GM21723 (cell line): ENCODE measurements around the gene RPTOR.
"Not testable (repeated sequence)": the region's sequence is repeated elsewhere in the genome, so short reads cannot be mapped to it uniquely, and the experiment has no call there.

ENCODE experiments used
- ATAC-seq: cut with Tn5 transposase; IDR thresholded peaks from one replicate; pipeline ENCODE4 v1.9.1; 2021; ENCODE audit warnings: mild to moderate bottlenecking, moderate library complexity; ENCODE audit not compliant: unreplicated experiment

Gene RPTOR

DNA sequence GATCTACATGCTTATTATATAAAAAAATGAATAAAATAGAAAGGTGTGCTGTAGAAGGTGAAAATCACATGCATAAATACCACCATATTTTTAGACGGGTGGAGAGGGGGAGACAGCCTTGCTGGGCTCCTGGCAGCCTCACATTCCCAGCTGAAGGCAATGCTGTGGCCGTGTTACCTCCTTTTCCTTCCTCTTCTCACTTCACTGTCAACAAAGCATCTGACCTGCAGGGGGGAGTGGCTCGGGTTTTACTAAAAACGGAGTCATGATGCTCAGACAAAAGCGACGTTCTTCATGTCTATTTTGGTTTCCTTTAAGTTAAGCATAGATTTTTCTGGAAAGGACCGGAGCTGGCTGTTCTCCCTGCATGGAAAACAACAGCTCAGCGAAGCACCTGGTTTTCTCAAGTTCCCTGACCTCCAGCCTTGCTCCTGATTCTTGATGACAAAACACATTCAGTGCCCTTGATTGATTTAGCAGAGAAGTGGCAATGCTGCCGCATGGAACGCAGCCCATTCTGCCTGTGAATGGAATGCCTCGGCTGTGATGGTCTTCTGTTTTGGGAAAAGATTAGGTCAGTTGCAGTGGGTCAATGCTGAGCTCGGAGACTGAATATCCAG lies 5.5 kb upstream of the RPTOR start:
- no peak for ATAC-seq

DNA sequence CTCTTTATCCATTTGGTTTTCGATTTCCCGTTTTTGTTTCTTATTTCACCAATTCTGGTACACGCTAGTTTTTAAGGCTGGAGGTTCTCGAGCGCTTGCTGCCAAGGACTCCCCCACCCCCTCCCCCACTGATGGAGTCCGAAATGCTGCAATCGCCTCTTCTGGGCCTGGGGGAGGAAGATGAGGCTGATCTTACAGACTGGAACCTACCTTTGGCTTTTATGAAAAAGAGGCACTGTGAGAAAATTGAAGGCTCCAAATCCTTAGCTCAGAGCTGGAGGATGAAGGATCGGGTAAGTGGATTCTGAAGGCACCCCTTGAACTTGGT lies 825 bp downstream of the RPTOR start:
- ATAC-seq = no peak

DNA sequence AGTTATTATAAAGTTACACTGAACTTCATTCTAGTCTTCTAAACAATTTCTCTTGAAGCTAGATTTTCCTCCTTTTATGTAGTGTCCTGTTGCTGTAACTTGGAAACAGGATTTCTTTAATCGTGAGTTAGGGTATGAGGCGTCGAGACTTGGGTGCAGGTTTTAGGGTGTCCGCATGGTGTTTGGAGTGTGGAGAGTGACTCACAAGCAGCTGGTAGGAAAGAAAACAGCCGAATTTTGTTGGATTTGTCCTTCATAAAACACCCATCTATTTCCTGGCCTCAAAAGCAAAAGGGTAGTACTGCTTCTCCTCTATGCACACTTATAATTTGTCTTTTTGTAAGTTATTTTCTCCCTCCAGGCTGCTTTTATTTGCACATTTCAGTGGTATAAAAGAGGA lies 1.6 kb downstream of the RPTOR start:
- no peak for ATAC-seq

DNA sequence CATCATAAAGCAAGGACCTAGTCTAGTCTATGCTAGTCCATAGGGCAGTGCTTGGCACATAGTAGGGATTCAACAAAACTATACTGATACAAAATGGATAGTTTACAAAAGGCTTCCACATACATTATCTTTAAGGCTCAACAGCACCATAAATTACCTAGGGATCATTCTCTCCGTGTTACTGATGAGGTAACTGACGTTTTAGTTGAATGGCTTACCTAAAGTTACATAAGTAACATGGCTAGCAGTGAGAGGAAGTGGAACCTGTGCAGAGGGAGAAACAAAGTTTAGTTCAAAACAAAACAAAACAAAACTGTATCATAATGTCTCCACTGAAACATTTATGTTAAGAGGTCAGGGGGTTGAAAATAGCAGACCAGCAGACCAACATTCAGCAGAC lies 7.9 kb downstream of the RPTOR start:
- ATAC-seq = no peak

DNA sequence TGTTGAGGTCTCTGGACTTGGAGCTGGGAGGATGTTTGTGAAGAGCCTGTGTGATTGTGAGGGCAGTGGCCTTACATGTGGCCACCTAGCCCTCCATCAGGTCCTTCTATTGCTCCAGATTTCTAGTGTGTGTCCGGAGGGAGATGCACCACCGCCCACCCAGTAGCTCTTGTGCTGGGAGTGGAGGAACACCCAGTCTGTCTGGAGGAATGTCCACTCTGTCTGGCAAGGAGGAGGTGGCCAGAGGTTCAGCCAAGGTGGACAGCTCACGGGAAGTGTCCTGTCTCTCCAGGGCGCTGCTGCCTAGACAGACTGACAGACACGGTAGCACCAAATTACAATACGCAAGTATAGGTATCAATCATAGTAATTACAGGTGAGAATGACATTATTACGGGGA lies 10.6 kb downstream of the RPTOR start:
- ATAC-seq = no peak

DNA sequence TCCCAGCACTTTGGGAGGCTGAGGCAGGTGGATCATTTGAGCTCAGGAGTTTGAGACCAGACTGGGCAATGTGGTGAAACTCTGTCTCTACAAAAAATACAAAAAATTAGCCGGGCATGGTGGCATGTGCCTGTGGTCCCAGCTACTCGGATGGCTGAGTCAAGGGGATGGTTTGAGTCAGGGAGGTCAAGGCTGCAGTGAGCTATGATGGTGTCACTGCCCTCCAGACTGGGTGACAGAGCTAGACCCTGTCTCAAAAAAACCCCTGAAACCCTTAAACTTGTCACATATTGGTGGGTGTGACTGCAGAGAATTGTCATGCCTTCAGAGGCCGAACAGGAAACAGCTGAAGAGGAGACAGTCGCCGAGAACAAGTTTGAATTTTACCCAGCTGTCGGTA lies 13.4 kb downstream of the RPTOR start:
- no peak for ATAC-seq

DNA sequence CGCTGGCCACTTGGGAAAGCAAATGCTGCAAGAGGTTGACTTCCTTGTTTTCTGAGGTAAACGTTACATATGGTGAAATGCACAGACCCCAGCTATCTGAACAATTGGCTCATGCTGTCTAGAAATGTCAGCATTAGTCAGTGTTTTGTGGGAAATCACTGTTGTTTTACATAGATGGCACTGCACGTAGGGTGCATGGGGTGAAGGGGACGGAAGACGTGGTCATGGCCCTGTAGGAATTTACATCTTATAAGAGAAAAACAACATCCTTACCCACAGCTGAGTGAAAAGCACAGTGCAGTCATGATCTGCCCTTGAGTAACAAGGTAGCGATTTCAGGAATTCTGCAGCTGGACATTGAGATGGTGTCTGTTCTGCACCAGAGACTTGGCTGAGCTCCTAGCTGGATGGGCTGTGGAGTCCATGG lies 15.2 kb downstream of the RPTOR start:
- no peak for ATAC-seq

DNA sequence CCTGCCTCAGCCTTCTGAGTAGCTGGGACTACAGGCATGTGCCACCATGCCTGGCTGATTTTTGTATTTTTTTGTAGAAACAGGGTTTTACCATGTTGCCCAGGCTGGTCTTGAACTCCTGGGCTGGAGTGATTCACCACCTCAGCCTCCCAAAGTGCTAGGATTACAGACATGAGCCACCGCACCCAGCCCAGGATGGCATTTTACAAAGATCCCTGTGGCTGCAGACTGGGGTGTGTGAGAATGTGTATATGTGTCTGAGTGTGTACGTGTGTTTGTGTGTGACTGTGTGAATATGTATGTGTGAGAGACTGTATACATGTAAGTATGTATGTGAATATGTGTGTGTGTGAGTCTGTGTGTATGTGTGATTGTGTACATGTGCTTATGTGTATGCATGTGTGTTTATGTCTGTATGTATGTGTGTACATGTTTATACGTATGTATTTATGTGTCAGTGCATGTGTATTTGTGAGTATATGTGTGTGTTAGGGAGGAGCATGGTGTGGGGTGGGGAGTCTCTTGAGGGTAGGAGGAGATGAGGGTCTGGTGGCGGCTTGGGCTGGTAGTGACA lies 17.0 kb downstream of the RPTOR start:
- ATAC-seq = no peak

DNA sequence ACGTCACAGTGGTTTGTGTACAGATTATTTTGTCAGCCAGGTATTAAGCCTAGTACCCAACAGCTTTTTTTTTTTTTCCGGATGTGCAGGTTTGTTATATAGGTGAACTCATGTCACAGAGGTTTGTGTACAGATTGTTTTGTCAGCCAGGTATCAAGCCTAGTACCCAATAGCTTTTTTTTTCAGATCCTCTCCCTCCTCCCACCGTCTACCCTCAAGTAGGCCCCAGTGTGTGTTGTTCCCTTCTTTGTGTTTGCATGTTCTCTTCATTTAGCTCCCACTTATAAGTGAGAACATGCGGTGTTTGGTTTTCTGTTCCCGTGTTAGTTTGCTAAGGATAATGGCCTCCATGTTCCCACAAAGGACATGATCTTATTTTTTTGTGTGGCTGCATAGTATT lies 19.9 kb downstream of the RPTOR start:
- ATAC-seq = no peak

DNA sequence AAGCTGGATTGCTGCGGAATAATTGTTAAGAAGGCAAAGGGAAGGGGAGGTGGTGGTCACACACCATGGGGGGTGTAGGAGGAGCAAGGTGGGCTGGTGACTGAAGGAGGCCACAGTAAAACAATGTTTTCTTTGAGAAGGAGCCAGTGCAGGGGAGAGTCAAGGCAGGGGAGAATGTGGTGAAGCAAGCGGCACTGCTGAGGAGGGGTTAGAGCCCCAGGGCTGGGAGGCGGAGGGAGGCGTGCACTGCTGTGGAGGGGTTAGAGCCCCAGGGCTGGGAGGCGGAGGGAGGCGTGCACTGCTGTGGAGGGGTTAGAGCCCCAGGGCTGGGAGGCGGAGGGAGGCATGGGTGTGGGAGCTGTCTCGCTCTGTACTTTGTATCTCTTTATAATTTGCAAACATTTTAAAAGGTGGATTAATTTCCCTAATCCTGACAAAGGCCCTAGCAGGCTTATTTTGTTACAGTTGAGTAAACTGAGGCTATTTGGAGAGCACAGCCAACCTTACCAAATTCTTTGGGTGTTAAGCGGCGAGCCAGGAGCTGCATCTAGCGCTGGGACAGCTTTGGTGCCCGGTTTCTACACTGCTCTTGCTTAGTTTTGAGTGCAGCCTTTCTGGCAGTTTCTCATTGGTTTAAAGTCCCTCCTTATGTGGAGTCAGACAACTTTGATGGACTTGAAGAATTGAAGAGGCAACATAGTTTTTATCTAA lies 20.9 kb downstream of the RPTOR start:
- ATAC-seq = no peak

DNA sequence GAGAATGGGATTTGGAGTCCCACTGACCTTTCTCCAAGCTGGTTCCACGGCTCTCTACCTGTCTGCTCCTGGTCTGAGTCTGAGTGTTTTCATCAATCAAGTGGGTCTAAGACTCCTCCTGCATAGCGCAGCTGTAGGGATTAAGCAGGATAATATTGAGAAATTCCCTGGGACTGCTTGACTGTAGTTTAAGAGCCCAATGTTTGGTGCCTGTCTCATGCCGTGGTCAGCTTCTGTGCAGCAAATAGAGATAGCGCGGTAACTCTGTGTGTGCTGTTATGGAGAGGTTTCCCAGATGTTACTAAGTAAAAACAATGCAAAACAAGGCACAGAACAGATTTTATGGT lies 21.4 kb downstream of the RPTOR start:
- no peak for ATAC-seq

DNA sequence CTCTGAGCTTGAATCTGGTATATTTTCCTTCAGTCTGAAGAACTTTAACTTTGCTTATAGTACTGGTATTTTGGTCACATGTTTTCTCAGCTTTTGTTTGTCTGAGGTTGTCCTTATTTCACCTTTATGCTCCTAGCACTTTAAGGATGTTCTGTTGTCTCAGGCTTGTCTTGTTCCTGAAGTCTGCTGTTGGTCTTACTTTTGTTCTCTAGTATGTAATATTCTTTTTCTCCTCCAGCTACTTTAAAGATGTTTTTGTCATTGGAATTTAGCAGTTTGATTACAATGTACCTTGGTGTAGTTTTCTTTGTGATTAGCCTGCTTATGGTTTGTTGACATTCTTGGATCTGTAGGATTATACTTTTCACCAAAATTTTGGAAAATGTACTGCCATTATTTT lies 23.6 kb downstream of the RPTOR start:
- no peak for ATAC-seq

DNA sequence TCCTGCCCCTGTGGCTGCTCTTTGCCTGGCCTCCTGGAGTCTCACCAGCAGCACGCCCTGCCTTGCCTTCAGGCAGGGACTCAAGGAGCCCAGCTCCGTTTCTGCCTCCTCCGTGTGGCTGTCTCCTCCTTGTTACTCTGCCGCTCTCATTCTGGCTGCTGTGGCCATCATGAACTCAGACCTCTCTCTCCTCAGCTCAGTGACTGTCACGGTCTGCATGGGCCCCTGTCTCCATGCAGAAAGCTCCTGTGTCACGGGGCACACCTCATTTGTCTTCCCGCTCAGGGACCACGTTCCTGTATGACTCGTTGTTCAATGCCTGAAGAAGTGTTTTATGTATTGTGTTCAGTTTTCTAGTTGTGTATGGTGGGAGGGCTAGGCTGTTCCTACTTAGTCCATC lies 25.3 kb downstream of the RPTOR start:
- no peak for ATAC-seq

DNA sequence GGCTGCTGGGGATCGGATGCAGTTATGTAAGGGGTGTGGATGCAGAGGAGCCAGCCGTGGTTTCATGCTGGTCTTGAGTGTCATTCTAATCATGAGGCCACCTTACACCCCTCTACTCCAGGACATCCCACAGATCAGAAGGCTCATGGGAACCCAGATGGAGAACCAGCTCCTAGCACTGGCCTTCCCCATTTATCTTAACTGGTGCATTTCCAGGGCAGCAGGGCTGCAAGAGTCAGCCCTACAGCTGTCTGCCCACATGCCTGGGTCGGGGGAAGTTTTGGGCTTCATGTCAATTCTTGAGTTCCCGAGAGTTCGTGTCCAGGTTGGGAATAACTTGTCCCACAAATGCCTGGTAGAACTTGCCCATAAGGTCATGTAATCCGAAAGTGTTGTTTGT lies 29.1 kb downstream of the RPTOR start:
- no peak for ATAC-seq

DNA sequence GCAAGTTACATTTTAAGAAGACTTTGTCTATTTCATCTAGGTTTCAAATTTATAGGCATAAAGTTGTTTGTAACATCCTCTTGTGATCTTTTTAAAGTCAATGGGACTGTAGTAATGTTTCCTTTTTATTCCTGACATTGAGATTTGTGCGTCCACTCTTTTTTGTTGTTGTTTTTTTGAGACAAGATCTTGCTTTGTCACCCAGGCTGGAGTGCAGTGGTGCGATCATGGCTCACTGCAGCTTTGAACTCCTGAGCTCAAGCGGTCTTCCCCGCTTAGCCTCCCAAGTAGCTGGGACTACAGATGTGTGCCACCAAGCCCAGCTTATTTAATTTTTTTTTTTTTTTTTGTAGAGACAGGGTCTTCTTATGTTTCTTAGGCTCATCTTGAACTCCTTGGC lies 29.9 kb downstream of the RPTOR start:
- ATAC-seq = no peak

DNA sequence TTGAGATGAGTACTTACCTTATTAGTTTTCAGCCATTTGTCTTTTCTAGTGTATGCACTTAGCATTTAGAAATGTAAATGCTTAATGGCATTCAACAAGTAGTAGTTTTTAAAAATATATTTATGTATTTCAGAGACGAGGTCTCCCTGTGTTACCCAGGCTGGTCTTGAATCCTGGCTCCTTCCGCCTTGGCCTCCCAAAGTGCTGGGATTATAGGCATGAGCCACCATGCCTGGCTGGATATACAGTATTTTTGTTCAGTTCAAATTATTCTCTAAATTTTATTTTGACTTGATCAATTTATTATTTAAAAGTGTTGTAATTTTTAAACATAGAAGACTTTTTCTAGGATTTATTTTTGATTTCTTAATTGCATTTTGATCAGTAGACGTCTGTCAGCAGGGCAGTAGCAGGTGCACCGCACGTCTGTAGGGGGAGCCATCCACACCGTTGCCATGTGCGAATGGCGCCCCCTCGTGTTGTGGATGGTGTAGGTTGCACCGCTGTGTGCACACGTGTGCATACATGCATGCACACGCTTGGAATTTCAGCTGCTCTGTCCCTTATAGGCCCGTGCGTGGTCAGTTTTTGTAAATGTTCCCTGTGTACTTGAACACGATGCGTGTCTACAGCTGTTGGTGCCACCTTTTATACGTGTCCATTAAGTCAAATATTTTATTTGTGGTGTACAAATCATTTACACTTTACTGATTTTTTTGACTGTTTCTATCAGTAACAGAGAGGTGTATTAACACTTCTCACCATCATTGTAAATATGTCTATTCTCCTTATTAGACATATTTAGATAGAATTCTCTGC lies 30.6 kb downstream of the RPTOR start:
- peak; percentile 78 for ATAC-seq

DNA sequence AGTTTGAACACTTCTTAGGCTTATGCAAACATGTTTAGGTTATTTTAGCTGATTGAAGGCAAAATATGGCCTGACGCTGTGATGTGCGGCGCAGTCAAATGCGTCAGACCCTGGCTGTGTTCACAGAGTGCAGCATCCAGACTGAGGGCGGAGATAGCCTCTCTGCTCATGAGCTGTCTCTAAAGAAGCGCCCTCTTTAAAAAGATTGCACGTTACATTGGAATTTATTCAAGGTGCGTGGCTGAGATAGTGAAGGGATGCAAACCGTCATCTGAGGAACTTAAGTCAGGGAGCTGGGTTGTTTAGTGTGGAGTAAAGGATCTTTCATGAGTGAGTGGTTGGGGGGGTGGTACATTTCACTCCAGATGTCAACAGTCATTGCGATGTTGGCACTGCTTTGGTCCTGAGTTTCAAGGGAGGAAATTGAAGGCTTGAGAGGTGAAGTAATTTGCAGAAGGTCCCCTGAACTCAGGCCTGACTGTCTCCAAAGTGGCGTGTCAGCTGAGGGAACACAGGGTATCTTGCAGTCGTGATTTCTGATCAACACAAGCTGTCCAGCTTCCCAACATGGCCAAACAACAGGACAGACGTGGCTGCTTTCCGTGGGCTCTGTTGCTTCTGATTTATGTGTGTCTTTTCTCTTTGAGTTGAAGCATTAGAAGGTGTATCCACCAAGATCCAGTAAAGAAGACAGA lies 33.4 kb downstream of the RPTOR start:
- no peak for ATAC-seq

DNA sequence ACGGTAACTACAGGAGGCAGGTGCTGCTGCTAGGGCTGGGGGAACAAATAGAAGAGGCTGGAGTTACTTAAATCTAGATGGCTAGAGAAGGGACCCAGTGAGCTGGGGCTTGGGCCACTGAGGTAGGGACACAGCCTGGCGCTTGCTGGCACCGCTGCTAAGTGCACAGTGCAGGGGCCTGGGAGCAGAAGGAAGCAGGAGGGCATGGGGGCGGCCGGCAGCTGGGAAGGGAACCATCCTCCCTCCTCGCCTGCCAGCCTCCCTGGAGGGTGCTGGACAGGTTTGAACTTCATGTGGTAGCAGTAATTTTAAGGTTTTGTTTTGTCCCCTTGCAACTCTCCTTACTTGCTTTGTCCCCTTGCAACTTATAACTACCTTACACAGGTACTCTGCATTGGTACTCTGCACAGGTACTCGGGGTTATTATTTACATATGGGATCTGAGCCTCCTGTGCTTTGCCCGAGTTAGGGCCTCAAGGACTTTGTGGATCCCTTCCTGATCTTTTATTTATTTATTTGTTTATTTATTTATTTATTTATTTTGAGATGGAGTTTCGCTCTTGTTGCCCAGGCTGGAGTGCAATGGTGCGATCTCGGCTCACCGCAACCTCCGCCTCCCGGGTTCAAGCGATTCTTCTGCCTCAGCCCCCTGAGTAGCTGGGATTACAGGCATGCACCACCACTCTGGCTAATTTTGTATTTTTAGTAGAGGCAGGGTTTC lies 34.2 kb downstream of the RPTOR start:
- ATAC-seq = not testable (repeated sequence)

DNA sequence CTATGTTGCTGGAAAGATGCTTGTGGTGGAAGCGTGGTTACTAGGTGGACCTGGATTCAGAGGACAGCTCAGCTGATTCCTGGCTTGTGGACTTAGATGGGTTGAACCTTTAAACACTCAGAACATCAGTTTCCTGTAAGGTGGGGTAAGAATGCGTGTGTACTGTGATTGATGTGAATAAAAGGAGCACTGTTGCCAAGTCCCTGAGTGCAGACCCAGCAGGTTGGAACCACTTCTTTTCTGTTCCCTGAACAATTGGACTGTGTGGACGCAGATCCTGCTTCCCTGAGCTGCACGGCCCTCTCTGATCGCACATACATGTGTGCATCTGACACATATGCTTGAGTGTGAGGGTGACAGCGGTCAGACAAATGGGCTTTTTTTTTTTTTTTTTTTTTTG lies 37.5 kb downstream of the RPTOR start:
- no peak for ATAC-seq

DNA sequence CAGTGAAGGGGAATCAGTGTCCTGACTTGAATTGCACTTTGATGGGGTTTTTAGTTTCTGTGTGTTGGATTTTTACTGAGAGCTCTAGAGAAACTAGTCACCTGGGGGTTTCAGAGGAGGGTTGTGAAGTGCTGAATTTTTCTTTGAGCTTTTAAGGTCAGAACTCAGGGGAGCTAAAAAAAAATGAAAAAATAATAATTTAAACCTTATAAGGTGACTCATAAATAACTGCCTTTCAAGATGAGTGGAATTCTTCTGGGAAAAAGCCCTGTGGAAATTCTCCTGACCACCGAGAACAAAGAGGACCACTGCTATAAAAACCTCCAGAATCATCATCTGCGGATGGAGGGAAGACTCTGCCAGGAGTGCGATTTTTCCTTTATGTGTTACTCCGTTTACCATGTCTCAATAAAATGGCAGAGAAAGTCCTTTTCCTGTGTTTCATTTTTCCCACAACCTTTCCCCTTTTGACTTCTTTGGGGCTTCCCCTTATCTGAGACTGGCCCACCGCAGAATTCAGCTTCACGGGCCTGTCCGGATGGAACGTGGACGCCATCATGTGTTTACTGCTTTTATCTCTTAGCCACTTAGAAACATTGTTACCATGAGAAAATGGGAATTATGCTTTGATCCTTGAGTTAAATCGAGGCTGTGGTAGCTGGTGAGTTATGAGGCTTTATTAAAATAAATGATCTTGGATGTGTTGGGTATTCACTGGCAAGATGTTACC lies 39.7 kb downstream of the RPTOR start:
- ATAC-seq = no peak
